ENCODE results near the gene OLFML2A.

GRCh38 chr9:124765439-124765835 lies 11.5 kb upstream of the OLFML2A start:
- TF ChIP-seq POLR2A (IDR thresholded peaks at IDR 0.05) (no peak), EP300 (IDR thresholded peaks at IDR 0.05) (no peak), CTCF (IDR thresholded peaks at IDR 0.05) (no peak)

All from upper lobe of left lung (tissue), 4 donors.